GM18873 (cell line): ENCODE measurements around the gene TMEM196.

Source experiments
- ATAC-seq: cut with Tn5 transposase; IDR thresholded peaks from one replicate; pipeline ENCODE4 v1.9.1; 2021; ENCODE audit warnings: mild to moderate bottlenecking, moderate library complexity, moderate number of reproducible peaks; ENCODE audit not compliant: unreplicated experiment, low FRiP score

The TMEM196 gene

DNA sequence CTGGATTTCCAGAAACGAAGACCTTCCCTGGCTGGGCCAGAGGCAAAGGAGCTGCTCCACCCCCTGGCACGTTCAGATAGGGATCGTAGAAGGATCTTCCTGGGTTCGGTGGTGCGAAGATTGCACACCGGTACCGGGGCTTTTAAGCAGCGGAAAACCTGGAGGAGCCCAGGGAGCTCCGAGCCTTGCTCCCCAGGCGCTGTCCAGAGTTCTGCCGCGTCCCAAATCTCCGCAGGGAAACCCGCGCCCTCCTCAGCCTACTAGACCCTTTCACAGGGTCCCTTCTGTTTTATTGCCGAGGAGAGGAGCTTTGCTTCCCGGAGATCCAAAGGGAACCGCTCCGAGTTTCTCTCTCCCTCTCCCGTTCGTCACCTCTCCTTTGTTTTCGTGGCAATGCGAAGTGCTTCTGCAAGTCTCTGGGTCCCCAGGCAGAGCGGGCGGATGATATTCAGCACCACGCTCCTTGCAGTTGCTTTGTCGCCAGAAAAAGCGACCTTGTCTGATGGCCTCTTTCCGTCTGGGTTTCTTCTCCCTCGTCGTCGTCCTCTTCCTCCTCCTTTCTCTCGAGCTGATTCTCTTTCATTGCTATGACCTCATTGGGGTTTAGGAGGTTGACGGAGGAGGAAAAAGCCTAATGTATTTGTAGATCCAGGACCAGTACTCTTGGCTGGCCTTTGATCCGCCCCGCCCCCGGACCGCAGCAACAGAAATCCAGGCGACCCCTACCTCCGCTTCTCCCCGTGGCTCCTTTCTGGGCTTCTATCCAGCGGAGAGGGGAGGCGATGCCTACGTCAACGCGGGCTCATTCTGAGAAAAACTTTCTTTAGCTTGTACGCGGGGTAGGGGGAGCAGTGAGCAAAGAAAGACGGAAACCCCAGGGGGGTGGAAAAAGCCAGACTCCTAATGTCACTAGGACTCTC lies at the start of gene TMEM196:
TSS of gene TMEM196 (minus strand) at position 777 of the 920 bp plus-strand sequence. CDS start 921 bp downstream, outside the sequence.
- ATAC-seq = no peak

DNA sequence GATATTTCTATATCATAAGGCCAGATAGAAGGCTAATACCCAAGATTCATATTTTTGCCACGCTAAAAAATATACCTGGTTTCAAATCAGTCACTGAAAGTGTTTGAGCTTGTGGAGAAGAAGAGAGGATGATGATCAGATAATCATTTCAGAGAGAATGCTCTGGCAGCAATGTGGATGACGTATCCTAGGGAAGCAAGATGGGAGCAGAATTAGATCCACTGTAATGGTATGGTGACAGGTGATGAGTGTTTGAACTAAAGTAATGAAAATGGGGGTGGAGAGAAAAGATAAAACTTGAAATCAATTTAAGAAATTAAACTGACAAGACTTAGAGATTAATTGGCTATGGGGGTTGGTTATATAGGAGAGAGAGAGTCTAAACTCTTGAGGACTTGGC lies 42.7 kb upstream of the TMEM196 start:
- ATAC-seq = no peak

DNA sequence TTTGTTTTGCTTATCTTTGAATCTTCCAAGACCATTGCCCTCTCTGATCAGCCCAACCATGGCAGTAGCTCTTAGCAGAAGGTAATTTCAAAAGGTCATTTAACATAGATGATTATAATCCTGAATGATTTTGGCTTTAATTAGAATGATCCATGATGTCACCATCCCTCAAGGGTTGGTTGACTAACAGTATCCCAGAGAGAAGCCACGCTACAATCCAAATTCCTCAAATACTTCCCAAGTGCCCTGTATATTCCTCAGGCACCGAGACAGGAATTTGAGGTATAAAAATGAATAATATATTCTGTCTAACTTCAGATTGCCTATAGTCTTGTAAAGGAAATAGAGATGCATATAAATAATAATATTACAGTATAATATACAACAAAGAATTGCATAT lies 42.1 kb upstream of the TMEM196 start:
- no peak for ATAC-seq

DNA sequence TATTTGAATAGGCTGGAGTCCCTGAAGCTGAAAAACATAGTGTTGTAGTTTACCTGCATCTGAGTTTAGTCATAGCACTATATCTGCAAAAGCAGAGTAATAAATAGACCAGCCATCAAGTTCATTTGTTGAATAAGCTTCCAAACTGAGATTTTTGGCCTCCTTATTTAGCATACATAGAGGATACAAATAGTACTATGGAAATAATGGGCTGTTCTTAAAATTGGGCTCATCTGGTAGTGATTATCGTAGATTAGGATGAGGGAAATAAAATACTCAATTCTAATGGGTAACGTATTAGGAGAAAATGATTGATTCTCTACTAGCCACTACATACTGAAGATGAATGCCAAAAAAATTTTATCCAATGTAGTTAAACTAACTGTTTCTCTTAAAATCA lies 41.4 kb upstream of the TMEM196 start:
- no peak for ATAC-seq

DNA sequence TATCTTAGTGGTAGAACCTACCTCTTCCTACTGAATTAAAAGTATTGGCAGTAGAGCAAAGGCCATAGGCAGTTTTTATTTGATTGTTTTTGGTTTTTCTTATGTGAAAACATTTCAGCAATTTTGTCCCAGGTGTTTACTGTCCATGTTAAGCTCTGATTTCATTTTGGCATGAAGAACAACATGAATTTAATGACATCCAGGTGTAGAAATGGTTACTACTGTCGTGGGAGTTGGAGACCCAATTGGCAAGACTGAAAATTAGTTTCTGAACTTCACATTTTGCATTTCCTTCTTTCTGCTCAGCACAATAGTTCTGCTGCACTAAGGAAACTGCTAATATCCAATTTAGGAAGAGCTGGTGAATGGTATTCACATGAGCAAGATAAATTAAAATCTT lies 38.0 kb upstream of the TMEM196 start:
- no peak for ATAC-seq

DNA sequence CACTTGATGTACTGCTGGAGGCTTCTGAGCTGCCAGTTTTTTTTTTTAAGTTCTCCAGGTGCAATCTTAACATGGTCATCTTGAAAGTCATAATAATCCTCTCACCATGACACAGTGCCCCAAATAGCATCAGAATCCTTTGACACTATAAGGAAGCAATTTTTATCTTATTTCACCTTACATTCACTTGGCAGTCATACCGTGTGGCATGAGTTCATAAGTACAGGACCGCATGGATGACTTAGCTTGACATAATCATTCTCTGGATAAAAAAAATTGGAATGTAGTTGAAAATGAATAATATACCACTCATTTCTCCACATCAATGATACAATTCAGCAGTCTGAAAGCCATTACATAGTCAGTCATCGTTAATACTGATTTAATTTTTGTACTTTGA lies 25.6 kb upstream of the TMEM196 start:
- ATAC-seq = no peak

DNA sequence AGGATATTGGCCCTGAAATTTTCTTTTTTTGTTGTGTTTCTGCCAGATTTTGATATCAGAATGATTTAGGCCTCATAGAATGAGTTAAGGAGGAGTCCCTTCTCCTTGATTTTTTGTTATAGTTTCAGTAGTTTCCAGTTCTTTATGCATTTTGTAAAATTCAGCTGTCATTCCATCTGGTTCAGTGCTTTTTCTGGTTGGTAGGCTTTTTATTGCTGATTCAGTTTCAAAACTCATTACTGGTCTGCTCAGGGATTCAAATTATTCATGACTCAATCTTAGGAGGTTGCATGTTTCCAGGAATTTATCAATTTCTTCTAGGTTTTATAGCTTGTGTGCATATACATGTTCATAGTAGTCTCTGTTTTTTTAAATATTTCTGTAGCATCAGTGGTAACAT lies 10.1 kb upstream of the TMEM196 start:
- ATAC-seq = no peak

DNA sequence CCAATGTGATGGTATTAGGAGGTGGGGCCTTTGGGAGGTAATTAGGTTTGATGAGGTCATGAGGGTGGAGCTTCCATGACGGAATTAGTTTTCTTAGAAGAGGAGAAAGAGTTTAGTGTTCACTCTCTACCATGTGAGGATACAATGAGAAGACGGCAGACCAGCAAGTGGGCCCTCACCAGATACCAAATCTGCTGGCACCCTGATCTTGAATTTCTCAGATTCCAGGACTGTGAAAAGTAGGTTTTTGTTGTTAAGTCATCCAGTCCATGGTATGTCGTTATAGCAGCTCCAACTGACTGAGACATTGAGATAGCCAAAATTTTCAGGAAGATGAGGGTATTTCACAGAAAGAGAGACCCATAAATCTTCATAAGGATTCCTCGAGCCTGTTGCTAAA lies 3.6 kb upstream of the TMEM196 start:
- ATAC-seq = no peak

DNA sequence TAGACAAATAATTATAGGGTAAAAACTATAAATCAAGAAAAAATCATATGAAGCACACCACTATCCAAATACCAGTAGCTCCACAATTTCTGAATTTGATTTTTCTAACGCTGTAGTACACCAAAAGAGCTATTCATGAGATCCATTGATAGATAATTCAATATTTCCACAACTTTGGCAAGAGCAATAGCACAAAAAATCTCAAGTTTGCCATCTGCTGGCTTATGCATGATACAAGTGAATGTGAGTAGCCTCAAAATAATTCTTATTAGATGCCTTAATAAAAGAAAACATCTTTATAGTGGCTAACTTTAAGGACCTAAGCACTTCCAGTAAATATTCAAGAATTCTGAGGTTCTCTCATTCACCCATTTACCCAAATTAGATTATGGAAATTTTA lies 2.2 kb upstream of the TMEM196 start:
- ATAC-seq = no peak

DNA sequence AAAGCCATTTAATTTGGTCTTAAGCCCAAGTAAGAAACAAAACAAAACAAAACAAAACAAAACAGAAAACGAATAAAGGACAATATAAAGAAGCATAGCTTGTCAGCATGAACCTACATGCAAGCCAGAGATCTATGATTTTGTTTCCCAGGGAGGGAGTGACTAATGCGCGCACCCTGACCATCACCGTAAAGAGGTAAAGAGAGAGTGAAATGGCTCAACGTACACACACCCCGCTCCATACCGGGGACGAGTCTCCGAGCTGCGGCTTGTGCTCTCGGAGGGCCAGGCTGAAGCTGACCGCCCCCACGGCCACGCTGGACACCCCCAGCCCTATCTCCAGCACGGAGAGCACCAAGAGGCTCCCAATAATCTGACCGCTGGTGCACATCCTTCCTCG lies 1.1 kb downstream of the TMEM196 start:
- no peak for ATAC-seq

DNA sequence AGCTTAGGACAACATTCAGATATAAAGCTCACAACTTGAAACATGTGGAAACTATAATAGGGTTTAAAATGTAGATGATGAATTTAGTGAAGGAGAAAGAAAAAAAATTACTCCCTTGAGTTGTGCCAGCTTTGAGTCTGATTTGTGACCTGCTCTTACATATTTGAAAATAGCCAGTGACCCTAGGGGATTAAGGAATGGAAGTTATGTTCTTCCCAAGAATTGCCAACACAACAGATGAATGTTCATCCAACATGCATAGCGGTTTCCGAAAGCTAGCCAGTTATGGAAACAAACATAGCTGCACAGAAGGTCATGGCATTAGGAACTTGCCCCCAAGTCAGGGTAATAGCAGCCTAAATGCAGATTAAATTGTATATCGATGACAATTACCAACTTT lies 10.8 kb downstream of the TMEM196 start:
- no peak for ATAC-seq

DNA sequence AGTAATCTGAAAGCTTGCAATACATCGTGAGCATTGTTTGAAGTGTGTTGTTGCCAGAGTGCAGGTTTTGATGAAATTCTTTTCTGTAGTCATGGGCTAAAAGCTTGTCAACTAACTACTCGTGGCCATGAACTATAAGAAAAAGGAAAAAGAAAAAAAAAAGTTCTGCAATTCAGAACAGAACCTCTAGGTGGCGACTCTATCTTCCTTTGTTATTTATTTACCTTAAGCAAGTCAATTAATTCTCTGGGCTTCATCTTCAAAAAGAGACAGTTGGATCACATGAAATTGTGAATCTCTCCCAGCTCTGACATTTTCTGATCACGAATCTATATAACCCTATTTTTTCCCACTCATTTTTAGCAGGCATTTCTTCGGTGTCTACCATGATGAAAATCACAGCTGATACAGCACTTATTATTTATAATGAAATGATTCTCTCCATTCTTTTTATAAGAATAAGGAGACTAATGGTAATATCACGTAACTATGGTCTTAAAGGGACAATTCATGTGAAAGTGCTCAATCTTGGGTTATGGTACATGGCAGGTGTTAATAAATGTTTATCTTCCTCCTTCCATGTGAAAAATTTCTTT lies 18.8 kb downstream of the TMEM196 start:
- ATAC-seq = peak; percentile 46

DNA sequence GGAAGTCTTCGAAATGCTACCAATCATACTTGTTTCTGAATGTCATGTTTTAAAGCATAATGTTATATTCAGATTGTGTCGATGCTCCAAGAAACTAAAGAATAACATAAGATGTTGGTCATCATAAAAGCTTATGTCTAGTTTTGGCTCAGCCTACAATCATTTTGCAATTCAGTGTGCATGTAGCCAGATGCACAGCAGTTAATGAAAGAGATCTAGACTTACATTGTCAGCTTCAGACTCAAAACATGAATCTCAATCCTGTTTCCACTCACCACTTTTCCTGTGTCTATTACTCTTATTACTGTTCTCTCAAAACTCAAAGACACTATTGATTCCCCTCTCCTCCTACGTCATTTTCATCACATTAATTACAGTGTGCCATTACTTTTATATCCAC lies 21.4 kb downstream of the TMEM196 start:
- ATAC-seq = no peak

DNA sequence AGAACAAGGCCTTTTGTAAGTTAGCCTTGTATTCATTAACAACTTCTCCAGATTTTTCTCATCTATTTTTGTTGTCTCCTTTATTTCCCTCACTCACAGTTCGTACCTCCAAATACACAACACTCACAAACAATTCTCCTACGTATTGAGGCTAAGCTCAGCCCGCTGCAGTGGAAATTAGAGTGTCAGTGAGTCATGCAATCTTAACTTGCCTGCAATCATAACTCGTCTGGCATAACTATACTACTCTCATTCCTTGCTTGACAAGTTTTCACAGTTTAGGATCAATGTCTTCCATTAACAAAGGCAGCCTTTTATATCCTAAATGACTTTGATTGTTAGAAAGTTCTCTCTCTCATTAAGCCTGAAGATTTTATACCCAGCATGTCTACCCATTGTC lies 23.8 kb downstream of the TMEM196 start:
- no peak for ATAC-seq

DNA sequence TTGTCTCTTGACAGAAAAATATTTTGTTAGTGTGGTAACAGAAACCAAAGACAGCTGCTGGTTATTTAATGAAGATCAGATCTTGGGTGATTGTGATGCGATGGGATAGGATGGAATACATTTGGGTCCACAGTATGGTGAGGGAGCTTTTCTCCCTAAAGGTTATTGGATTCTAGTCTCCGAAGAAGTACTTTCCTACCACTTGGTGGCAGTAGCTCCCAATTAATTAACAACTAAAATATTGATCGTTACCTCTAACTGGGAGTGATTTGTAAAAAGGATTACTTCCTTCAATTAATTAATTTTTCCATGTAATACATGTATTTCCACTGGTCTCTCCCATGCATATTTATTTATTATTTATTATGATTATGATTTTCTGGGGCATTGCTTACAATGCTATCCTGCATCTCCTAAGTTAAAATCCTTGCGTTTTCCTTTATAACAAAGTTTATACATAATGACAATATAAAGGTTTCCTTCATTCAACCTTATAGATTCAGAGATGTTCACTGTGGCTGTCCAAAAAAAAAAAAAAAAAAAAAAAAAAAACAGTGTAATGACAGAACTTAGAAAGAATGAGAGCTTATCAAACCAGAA lies 25.6 kb downstream of the TMEM196 start:
- ATAC-seq = no peak

DNA sequence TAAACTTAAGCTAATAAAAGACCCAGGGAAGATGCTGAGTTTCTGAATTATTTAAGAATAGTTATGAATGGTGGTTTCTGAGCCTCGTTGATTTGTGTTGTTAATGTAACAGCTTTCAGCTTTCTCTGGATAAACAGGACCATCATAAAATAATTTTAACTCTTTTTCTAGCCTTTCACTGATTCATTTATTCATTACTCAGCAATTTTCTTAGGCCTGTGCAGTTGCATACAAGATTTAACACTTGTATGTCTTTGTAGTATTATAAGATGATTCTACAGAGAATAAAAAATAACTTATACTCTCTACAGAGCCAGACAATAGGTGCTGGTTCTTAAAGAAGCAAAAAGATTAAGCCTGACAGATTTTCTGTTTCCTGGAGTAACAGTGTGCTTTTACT lies 29.3 kb downstream of the TMEM196 start:
- no peak for ATAC-seq

DNA sequence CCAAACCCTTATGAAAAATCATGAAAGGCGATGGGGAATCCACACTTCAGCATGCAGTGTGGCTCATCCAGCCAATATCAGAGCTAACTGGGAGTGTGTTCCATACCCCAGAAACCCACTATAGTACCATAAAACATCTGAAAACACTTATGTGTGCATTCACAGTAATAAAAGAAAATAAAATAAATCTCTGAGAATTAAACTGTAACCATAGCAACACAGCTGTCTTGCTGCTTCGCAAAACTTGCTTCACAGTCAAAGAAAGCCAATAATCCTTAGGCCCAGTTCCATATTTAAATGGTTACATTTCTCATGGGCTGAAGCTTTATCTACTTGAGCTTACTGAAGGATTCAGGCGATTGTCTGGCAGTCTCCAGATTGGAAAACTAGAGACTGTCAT lies 44.7 kb downstream of the TMEM196 start:
- no peak for ATAC-seq

DNA sequence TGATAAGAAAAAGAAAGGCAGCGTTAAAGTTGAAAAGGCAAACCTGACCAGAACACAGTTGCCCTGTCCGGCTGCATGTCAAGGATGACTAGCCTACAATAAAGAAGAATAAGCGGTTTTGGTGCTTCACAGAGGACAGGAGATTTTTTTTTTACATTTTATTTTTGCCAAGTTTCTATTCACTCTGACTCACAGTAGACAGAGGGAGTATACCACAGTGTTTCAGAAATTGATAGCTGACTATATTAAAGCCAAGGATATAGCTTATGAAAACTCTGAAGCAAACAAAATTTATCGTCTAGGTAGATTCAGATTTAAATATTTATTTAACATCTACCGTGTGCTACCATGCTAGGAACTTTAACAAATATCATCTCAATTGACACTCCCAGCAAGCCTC lies 47.6 kb downstream of the TMEM196 start:
- no peak for ATAC-seq

DNA sequence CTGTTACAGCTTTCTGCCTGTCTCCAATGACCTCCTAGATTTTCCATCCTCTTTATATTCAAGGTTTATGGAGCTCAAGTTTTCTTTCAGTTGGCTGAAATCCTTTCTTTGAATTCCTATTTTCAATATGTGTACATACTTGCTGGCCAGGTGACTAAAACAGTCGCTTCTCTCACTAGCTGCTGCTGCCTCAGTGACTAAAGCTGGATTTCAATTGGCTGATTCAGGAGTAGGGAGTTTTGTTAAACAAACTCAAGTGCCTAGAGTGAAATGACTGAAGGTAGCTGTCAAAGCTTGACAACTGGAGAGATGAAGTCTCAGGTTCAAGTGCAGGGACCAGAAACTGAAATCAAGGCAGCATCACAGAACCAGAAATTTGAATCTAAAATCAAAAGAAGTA lies 57.9 kb downstream of the TMEM196 start:
- no peak for ATAC-seq

DNA sequence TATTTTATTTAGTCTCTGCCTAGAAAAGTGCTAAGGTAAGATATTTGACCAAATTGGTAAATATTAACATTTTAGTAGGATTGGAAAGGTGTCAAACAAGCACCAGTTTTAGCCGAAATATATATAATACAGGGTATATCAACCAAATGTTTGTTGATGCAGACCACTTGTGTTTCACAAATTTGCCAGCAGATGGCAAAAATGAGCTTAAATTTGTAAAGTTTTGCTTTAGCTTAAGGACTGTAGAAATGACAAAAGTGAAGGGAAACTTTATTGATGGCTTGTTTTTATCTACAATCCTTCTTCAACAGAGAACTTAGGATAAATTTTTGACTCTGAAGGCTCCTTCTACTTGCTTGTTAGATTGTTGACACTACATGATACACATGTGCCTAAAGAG lies 59.7 kb downstream of the TMEM196 start:
- ATAC-seq = no peak

DNA sequence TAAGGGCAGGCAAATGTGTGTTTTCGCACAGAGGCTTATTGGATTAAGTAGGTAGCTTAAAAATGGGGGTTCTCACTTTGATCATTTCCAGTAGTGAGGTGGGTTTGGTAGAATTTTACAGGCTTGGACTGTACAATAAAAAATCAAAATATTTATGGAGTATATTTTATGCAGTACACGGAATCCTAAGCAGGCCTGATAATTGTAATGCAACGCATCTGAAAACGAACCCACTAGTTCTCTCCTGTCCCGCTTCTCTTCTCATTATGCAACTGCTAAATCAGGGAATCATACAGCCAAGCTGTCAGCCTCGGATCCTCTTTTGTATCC lies 64.2 kb downstream of the TMEM196 start:
- no peak for ATAC-seq
